Stimulated activated CD8-positive, alpha-beta memory T cell treated with anti-CD3 and anti-CD28 coated beads, Interleukin-15, amount 100 ng/mL, for 48 hours (primary cell): ENCODE measurements around the gene GFRA3.

Experiments used
- DNase-seq, 2 donors: peaks; one replicate each; pipeline ENCODE4 v3.0.0-alpha.2; 2020; ENCODE audit warnings: low read depth in 2 of 2

GFRA3 gene

GRCh38 chr5:138246822-138247221 lies 27.6 kb downstream of the GFRA3 start:
- DNase-seq = no peak

DNA sequence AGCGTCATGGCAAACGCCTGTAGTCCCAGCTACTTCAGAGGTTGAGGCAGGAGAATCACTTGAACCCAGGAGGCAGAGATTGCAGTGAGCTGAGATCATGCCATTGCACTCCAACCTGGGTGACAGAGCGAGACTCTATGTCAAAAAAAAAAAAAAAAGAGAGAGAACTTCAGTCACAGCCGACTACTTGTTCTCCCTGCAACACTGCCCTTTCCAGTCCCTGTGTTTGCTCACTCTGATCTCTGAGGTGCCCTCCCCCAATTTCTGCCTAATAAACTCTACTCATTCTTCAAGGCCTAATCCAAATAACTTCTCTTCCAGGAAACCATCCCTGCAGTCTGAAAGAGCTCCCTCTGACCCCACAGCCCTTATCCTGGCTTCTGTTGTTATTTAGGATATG lies 28.1 kb downstream of the GFRA3 start:
- no peak for DNase-seq

DNA sequence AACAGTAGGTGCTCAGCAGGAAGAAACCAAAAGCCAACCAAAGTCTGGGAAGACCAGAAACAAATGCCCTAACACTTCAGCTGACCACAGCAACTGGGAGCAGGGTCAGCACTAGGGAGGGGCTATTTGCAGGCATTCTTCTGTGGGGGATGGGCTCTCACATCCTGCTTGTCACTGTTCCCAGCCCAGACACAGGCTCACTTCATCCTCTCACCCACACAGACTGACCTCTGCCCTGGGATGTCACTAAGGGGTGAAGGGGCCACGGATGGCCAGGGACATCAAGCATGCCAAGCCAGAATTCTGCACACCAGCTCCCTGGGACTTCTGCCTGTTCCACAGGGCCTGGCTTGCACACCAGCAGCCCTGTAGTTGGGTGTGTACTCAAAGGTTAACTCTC lies 28.7 kb downstream of the GFRA3 start:
- no peak for DNase-seq

GRCh38 chr5:138243794-138244193 lies 30.6 kb downstream of the GFRA3 start:
- DNase-seq = no peak

DNA sequence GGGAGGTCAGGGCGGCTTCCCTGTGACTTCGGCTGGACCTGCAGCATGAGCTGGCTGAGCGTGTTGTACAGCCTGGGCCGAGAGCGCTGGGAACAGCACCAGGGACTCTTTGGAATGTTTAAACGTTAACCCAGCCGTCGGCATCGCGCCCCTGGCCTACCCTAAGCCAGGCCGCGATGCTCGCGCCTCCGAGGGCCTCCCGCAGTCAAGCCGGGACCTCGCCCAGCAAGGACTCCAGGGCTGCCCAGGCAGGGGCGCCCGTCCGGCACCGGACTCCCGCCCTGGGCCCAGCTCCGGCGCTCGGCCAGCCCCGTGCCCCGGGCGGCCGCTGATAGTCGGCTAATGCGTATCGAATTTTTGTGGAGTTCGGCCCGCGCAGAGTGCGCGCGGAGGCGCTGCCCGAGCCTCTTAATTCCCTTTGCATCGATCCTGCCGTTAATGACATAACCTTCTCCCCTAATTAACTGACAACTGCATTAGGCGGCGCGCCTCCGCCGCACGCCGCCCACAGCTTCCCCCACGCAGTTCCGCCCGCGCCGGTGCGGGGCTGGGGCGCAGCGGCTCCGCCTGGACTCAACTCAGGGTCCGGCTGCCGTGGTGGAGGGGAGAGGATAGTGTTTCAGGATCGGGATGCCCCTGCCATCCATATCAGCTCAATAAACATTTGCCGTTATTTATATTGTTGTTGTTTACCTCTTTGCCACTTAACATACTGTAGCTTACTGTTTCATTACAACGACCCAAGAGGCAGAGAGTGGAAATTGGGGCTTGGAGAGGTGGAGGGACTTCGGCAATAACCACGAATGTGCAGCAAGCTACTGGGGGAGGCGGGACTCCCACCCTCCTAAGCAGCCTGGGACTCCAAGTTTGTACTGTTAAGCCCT lies 32.5 kb downstream of the GFRA3 start:
- no peak for DNase-seq

GRCh38 chr5:138240650-138241385 lies 33.6 kb downstream of the GFRA3 start:
- no peak for DNase-seq

- no peak for DNase-seq
These were observed 36.4 kb downstream of the GFRA3 start for GRCh38 chr5:138238034-138238433.

- DNase-seq = no peak
These were observed 39.8 kb downstream of the GFRA3 start for GRCh38 chr5:138234651-138235050.

DNA sequence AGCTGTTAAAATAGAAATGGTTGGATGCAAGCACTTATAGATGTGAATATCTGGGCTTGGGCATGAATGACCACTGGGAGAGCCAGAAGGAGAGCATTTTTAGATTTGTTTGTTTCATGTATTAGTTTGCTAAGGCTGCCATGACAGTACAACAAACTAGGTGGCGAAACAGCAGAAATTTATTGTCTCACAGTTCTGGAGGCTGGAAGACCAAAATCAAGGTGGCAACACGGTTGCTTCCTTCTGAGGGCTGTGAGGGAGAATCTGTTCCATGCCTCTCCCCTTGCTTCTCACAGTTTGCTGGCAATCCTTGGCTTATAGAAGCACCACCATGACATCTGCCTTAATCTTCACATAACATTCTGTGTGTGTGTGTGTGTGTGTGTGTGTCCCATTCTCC lies 41.1 kb downstream of the GFRA3 start:
- no peak for DNase-seq

- DNase-seq = no peak
These were observed 43.3 kb downstream of the GFRA3 start for GRCh38 chr5:138230981-138231589.

DNA sequence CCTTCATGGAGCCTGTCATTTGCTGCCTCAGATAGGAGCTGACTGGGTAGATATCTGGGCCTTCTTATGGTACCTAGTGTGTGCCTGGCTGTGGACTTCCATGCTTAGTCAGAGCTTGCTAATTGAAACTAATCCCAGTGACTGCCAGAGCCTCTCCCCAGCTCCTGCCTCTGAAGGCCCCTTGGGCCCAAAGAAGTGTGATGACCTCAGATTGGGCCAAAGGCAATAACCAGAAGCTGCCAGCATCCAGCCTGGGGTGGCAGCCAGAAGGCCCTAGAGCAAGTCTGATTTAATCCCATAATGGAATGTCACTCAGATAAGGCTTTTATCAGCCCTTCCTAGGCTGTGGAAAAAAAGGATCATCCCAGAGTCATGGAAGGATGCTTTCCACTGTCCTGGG lies 44.2 kb downstream of the GFRA3 start:
- no peak for DNase-seq

- no peak for DNase-seq
These were observed 45.0 kb downstream of the GFRA3 start for GRCh38 chr5:138229387-138229786.

- no peak for DNase-seq
These were observed 47.5 kb downstream of the GFRA3 start for GRCh38 chr5:138226910-138227309.

DNA sequence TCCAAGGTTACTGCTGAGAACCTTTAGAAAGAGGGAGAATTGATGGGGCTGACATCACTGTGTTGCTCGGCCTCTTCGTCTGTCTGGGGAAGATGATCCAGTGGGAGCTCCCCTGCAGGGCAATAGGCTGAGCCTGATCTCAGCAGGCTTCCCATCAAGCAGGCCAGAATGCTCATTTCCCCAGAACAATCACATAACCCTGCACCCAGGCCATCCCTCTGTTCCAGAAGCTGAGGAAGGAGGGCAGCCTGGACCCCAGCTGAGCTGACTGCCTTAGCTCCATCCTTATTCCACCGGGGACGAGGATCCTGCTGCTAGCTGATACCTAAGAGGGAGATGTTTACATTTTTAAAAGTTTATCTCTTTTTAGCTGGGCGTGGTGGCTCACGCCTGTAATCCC lies 49.7 kb downstream of the GFRA3 start:
- DNase-seq = no peak

DNA sequence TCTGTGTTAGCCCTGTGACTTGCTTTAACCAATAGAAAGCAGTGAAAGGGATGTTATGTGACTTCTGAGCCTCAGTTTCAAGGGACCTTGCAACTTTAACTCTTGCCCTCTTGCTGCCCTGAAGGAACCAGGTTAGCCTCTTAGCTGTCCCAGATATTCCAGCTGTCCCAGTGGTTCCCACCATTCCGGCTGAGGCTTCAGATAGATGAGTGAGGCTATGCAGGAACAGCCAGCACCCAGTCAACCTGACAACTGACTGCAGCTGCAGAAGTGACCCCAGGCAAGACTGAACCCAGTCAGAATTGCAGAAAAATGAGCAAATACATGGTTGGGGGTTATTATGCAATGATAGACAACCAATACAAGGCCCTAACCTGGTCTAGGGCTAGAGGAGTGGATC lies 50.9 kb downstream of the GFRA3 start:
- no peak for DNase-seq

GRCh38 chr5:138216799-138217198 lies 57.6 kb downstream of the GFRA3 start:
- no peak for DNase-seq

DNA sequence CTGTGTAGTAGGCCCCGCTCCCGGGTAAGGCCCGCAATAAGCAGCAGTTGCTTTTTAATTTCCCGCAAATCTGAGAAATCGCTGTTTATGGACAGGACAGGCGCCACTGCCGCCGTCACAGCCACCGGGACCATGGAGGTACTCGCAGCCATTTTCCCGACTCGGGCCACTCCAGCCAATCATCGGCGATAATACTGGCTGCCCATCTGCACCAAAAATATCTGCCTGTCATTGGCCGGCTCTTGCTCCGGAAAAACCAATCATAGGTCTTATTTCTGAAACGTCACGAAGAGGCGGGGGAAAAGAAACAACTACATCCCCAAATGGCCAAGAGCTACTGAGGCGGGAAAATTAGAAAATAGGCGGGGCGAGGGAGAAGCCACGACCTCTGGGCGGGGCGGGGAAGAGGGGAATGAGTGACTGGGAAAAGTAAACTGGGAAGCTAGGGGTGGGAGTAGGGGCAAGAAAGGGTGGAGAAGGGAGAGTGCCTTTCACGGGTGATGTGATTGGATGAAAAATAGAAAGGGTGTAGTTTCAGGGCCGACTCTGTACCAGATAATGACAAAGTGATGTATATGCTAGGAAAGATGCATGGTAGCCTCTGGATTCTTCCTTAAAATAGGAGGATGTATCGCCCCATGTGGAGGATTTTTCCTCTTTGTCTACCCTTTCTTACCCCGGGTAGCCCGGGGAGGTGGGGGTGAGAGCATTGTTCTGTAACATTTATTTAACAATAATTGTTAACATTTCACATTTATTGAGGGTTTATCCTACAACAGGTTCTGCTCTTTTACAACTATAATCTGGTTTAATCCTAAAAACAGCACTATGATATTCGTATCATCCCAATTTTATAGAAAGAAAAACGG lies 61.0 kb downstream of the GFRA3 start, which contains the start of gene CDC23:
Gene CDC23, minus strand, starts transcription at position 163 of the 869 bp plus-strand sequence. Its CDS starts 11 bp downstream, at position 152.
- DNase-seq = peak; percentile 79 to 84

- no peak for DNase-seq
These were observed 61.6 kb downstream of the GFRA3 start for GRCh38 chr5:138212828-138213160.

- DNase-seq = no peak
These were observed 63.4 kb downstream of the GFRA3 start for GRCh38 chr5:138210985-138211384.
